ENCODE measurements around the gene ZNF793.

The ZNF793 gene

DNA sequence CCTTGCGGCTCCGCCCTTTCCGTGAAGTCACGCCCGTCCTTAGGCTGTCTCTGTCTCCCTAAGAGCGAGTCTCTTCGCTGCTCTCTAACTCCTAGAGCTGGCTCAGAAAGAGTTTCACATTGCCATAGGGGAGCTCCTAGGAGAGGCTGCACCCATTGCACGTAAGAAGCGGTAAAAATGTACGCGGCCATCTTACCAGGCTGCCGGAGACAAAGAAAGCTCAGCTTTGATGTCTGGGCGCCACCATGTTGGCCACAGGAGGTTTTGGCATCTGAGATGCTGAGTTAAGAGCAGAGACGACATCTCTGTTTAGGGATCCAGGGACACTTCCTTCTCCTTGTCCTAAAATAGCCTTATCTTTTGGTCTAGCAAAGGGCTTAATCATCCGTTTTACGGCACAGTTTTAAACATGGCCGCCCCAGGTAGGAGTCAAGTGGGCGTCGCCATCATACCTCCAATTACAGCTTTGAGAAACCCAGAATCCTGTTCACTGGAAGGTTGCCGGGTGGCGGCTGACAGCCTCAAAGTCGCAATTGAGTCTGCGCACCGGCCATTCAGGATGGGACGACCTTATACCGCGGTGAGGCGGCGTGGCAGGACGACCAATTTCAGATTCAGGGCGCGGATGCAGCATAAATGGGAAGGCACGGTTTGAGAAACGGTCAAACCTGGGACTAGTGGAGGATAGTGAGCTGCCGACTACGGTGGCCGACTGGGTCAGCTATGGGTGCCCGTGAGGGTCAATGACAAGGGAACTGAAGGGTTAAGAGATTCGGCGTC, at the start of gene ZNF793:
ZNF793 (plus strand) TSS at position 553 of the 780 bp plus-strand sequence. CDS start 16,501 bp downstream, outside the sequence.
- peak; percentile 90 for DNase-seq

DNA sequence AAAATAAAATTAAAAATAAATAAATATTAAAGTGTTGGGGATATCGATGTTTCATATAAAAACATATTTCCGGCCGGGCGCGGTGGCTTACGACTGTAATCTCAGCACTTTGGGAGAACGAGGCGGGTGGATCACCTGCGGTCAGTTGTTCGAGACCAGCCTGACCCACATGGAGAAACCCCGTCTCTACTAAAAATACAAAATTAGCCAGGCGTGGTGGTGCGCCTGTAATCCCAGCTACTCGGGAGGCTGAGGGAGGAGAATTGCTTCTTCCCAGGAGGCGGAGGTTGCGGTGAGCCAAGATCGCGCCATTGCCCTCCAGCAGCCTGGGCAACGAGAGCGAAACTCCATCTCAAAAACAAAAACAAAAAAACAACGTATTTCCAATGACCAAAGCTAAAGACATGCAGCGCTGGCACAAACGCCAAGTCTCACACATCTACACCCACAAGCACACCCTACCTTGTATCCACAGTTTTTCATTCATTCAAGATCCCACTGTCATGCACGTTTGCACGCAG, 40.4 kb upstream of the ZNF793 start:
- no peak for DNase-seq

DNA sequence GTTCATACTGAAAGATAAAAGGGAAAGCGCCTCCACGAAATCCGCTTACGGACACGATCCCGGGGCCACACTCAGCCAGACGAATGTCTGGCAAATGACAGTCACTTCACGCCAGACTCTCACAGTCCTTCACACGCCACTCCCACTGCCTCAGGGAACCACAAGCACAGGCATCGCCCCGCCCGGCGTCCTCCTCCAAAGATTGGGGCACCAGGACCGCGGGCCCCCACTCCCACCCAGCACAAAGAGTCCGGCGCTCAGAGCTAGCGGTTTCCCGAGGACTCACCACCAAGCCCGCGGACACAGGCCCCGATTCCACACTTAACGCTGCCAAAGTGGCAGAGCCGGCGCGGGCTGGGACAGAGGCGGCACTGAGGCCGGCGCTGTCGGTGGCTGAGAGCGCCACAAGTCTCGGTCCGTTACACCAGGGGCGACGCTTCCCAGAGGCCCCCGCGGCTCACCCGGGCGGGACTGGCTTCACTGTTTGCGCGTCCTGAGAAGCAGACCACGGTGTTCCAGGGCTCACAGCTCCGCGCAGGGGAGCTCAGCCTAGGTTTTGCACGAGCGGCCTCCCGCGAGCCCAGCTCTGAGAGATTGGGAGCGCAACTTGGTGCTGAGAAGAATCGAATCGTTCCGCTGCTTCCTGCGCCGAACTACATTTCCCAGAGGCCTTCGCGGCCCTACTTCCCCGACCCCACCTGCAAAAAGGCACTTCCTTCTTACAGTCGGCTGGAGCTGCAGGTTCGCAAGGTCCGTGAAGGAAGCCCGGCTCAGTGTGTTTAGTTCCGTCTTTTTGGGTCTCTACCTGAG, 39.7 kb upstream of the ZNF793 start, which contains the start of gene ZNF569:
ZNF569 (minus strand) TSS at position 647 of the 810 bp plus-strand sequence. CDS start 22,523 bp downstream, outside the sequence.
- peak; percentile 93 for DNase-seq

- DNase-seq = no peak
Measured at GRCh38 chr19:37467608-37468090, 39.1 kb upstream of the ZNF793 start.

- peak; percentile 91 for DNase-seq
Measured at GRCh38 chr19:37468961-37469777, 37.6 kb upstream of the ZNF793 start, which contains the start of gene ZNF570. Gene ZNF570, plus strand, starts transcription at chr19:37469356. Its CDS starts 999 bp downstream, at chr19:37470355.

- DNase-seq = no peak
Measured at GRCh38 chr19:37470216-37470615, 36.5 kb upstream of the ZNF793 start.

GRCh38 chr19:37472165-37472564, 34.6 kb upstream of the ZNF793 start:
- no peak for DNase-seq

GRCh38 chr19:37484406-37485168, 22.2 kb upstream of the ZNF793 start:
- no peak for DNase-seq

DNA sequence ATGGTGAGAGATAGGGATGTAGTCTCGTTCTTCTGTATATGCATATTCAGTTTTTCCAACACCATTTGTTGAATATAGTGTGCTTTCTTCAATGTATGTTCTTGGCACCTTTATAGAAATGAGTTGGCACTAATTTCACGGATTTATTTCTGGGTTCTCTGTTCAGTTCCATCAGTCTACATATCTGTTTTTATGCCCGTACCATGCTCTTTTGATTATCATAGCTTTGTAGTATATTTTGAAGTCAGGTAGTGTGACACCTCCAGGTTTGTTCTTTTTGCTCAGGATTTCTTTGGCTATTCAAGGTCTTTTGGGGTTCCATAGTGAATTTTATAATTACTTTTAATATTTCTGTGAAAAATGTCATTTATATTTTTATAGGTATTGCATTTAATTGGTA, 14.5 kb upstream of the ZNF793 start:
- DNase-seq = no peak

- DNase-seq = no peak
Measured at GRCh38 chr19:37505958-37506386, 767 bp upstream of the ZNF793 start.

GRCh38 chr19:37507167-37507464, 377 bp downstream of the ZNF793 start:
- no peak for DNase-seq

- no peak for DNase-seq
Measured at GRCh38 chr19:37511186-37511585, 4.4 kb downstream of the ZNF793 start.

DNA sequence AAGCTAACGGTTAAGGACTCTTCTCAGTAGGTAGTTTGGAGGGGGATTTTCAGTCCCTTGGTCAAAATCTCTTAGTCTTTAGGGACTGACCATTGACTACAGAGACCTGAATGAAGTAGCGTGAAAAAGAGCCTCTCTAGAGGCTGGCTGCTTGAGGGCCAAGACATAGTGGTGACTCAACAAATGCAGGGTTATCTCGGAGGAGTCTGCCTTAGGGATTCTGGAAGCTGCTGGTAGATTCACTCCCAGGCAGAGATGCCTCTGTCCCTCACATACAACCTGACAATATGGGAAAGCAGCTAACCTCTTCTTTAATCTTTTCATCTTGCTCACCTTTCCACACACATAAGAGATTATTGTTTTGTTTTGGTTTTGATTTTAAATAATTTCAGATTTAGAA, 5.1 kb downstream of the ZNF793 start:
- no peak for DNase-seq

- DNase-seq = no peak
Measured at GRCh38 chr19:37513397-37513796, 6.7 kb downstream of the ZNF793 start.

- no peak for DNase-seq
Measured at GRCh38 chr19:37519890-37520289, 13.2 kb downstream of the ZNF793 start.

DNA sequence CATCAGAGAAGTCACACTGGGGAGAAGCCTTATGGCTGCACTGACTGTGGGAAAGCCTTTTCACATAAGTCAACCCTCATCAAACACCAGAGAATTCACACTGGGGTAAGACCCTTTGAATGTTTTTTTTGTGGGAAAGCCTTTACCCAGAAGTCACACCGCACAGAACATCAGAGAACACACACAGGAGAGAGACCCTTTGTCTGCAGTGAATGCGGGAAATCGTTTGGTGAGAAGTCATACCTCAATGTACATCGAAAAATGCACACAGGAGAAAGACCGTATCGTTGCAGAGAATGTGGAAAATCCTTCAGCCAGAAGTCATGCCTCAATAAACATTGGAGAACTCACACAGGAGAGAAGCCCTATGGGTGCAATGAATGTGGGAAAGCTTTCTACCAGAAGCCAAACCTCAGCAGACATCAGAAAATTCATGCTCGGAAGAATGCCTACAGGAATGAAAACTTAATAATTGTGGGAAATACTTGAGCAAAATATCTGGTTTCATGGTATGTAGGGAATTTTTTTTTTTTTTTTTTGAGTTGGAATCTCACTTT, 30.7 kb downstream of the ZNF793 start:
- no peak for DNase-seq

GRCh38 chr19:37551129-37551993, 44.6 kb downstream of the ZNF793 start:
- DNase-seq = peak; percentile 72

DNA sequence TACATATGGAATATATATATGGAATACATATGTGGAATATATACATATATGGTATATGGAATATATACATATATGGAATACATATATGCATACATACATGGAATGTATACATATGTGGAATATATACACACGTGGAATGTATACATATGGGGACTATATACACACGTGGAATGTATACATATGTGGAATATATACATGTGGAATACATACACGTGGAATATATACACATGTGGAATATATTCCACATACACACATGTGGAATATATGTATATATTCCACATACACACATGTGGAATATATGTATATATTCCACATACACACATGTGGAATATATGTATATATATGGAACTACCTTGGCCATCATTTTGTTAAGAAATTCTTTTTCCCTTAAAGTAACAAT, 56.8 kb downstream of the ZNF793 start:
- DNase-seq = no peak

DNA sequence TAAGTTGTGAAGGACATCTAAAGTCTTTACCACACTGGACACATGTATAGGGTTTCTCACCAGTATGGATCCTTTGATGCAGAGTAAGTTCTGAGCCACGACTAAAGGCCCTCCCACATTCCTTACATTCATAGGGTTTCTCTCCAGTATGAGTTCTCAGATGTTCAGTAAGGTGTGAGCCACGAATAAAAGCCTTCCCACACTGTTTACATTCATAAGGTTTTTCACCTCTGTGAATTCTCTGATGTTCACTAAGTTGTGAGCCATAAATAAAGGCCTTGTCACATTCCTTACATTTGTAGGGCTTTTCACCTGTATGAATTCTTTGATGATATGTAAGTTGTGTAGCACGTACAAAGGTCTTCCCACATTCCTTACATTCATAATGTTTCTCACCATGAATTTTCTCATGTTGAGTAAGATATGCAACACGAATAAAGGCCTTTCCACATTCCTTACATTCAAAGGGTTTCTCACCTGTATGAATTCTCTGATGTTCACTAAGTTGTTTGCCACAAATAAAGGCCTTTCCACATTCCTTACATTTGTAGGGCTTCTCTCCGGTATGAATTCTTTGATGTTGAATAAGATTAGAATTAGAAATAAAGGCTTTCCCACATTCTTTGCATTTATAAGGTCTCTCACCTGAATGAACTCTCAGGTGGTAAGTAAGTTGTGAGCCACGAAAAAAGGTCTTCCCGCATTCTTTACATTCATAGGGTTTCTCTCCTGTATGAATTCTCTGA, 58.1 kb downstream of the ZNF793 start:
- no peak for DNase-seq

DNA sequence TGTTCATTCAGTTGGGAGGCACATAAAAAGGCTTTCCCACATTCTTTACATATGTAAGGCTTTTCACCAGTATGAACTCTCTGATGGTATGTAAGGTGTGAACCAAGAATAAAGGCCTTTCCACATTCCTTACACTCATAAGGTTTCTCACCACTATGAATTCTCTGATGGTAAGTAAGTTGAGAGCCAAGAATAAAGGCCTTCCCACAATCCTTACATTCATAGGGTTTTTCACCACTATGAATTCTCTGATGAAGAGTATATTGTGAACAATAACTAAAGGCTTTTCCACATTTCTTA, 58.6 kb downstream of the ZNF793 start:
- no peak for DNase-seq
